ENCODE measurements around the gene RPS19BP1. TPM values are rescaled to one million over a fixed set of nuclear protein-coding genes. Genes with fewer than 3 reads are reported as not detected.

Gene RPS19BP1
- total RNA-seq, 2 experiments from 2014 or later: 65.8 to 69.7 TPM

GRCh38 chr22:39580006-39580441, 47.5 kb upstream of the RPS19BP1 start:
- DNase-seq (no peak), ATAC-seq (ENCODE audit: poor library complexity) (no peak)
- Histone ChIP-seq H3K4me1 (ENCODE audit: insufficient read depth, low read length) (no peaks in the 10 kb centered on the region), H3K9me3 (ENCODE audit: control insufficient read depth in 1 of 2, insufficient read depth in 1 of 2, low read length in 2 of 2) (no peaks in the 10 kb centered on the region), H3K27me3 (ENCODE audit: control insufficient read depth in 1 of 2, insufficient read depth in 2 of 2, low read length in 2 of 2) (peaks cover 0 to 2% of the 10 kb centered on the region in 2 experiments), H3K36me3 (ENCODE audit: insufficient read depth, low read length) (no peaks in the 10 kb centered on the region), H3K4me3 (ENCODE audit: low read length) (no peak overlapping the region), H3K27ac (ENCODE audit: low read depth in 1 of 2, low read length in 2 of 2) (no peak overlapping the region)
- Mint-ChIP-seq H3K9me3 (no peaks in the 10 kb centered on the region), H3K27ac (no peak overlapping the region), H3K4me1 (ENCODE audit: low read depth) (no peaks in the 10 kb centered on the region), H3K27me3 (peaks cover 3% of the 10 kb centered on the region), H3K4me3 (no peak overlapping the region), H3K36me3 (ENCODE audit: low read depth) (no peaks in the 10 kb centered on the region)
- intact Hi-C loops (cut with DNase I, micrococcal nuclease): no loop called here
- ChIA-PET POLR2A (no interaction called here), CTCF (no interaction called here)
- no peak for TF ChIP-seq CTCF (IDR thresholded peaks at IDR 0.05)

GRCh38 chr22:39577900-39578299, 45.4 kb upstream of the RPS19BP1 start:
- H3K27me3 ChIP-seq (ENCODE audit: control insufficient read depth in 1 of 2, insufficient read depth in 2 of 2, low read length in 2 of 2): peaks cover 0 to 2% of the 10 kb centered on the region in 2 experiments
- H3K4me3 Mint-ChIP-seq: no peak overlapping the region
- intact Hi-C loops (cut with DNase I, micrococcal nuclease): no loop called here
- H3K27me3 Mint-ChIP-seq: peaks cover 3% of the 10 kb centered on the region
- DNase-seq: no peak
- ChIA-PET CTCF (no interaction called here), POLR2A (no interaction called here)
- no peaks in the 10 kb centered on the region for H3K4me1 Mint-ChIP-seq (ENCODE audit: low read depth)
- H3K36me3 ChIP-seq (ENCODE audit: insufficient read depth, low read length): no peaks in the 10 kb centered on the region
- no peaks in the 10 kb centered on the region for H3K4me1 ChIP-seq (ENCODE audit: insufficient read depth, low read length)
- TF ChIP-seq CTCF (IDR thresholded peaks at IDR 0.05): no peak
- H3K4me3 ChIP-seq (ENCODE audit: low read length): no peak overlapping the region
- H3K27ac ChIP-seq (ENCODE audit: low read depth in 1 of 2, low read length in 2 of 2): no peak overlapping the region
- H3K27ac Mint-ChIP-seq: no peak overlapping the region
- H3K9me3 ChIP-seq (ENCODE audit: control insufficient read depth in 1 of 2, insufficient read depth in 1 of 2, low read length in 2 of 2): no peaks in the 10 kb centered on the region
- ATAC-seq (ENCODE audit: poor library complexity): no peak
- no peaks in the 10 kb centered on the region for H3K36me3 Mint-ChIP-seq (ENCODE audit: low read depth)
- no peaks in the 10 kb centered on the region for H3K9me3 Mint-ChIP-seq

GRCh38 chr22:39577366-39577765, 44.8 kb upstream of the RPS19BP1 start:
- H3K36me3 ChIP-seq (ENCODE audit: insufficient read depth, low read length): no peaks in the 10 kb centered on the region
- H3K36me3 Mint-ChIP-seq (ENCODE audit: low read depth): no peaks in the 10 kb centered on the region
- no peak overlapping the region for H3K4me3 Mint-ChIP-seq
- no peak for TF ChIP-seq CTCF (IDR thresholded peaks at IDR 0.05)
- no peak overlapping the region for H3K27ac ChIP-seq (ENCODE audit: low read depth in 1 of 2, low read length in 2 of 2)
- intact Hi-C loops (cut with DNase I, micrococcal nuclease): no loop called here
- peaks cover 3% of the 10 kb centered on the region for H3K27me3 Mint-ChIP-seq
- peaks cover 0 to 2% of the 10 kb centered on the region in 2 experiments for H3K27me3 ChIP-seq (ENCODE audit: control insufficient read depth in 1 of 2, insufficient read depth in 2 of 2, low read length in 2 of 2)
- H3K9me3 Mint-ChIP-seq: no peaks in the 10 kb centered on the region
- H3K27ac Mint-ChIP-seq: no peak overlapping the region
- no peak for ATAC-seq (ENCODE audit: poor library complexity)
- ChIA-PET CTCF (no interaction called here), POLR2A (no interaction called here)
- H3K4me1 ChIP-seq (ENCODE audit: insufficient read depth, low read length): no peaks in the 10 kb centered on the region
- H3K4me1 Mint-ChIP-seq (ENCODE audit: low read depth): no peaks in the 10 kb centered on the region
- no peak overlapping the region for H3K4me3 ChIP-seq (ENCODE audit: low read length)
- no peaks in the 10 kb centered on the region for H3K9me3 ChIP-seq (ENCODE audit: control insufficient read depth in 1 of 2, insufficient read depth in 1 of 2, low read length in 2 of 2)
- no peak for DNase-seq

All from CD4-positive, alpha-beta T cell (primary cell).